ENCODE measurements around the gene ATP8B4. TPM values are rescaled to one million over a fixed set of nuclear protein-coding genes. Genes with fewer than 3 reads are reported as not detected.

The ATP8B4 gene
- total RNA-seq, 1 donor from 2014 or later: 31.5 TPM

GRCh38 chr15:49901321-49901720, 217.7 kb downstream of the ATP8B4 start:
- DNase-seq (ENCODE audit: low spot score): no peak

- DNase-seq (ENCODE audit: low spot score): no peak
Observed at GRCh38 chr15:49900903-49901235, 218.2 kb downstream of the ATP8B4 start.

- DNase-seq (ENCODE audit: low spot score): no peak
Observed at GRCh38 chr15:49900006-49900902, 218.8 kb downstream of the ATP8B4 start.

GRCh38 chr15:49898575-49899283, 220.3 kb downstream of the ATP8B4 start:
- no peak for DNase-seq (ENCODE audit: low spot score)

GRCh38 chr15:49898097-49898496, 220.9 kb downstream of the ATP8B4 start:
- DNase-seq (ENCODE audit: low spot score): no peak

GRCh38 chr15:49895347-49896223, 223.4 kb downstream of the ATP8B4 start:
- no peak for DNase-seq (ENCODE audit: low spot score)

GRCh38 chr15:49890689-49891088, 228.3 kb downstream of the ATP8B4 start:
- no peak for DNase-seq (ENCODE audit: low spot score)

GRCh38 chr15:49889536-49889935, 229.5 kb downstream of the ATP8B4 start:
- no peak for DNase-seq (ENCODE audit: low spot score)

- DNase-seq (ENCODE audit: low spot score): no peak
Observed at GRCh38 chr15:49888734-49889133, 230.3 kb downstream of the ATP8B4 start.

GRCh38 chr15:49888323-49888693, 230.7 kb downstream of the ATP8B4 start:
- DNase-seq (ENCODE audit: low spot score): no peak

- no peak for DNase-seq (ENCODE audit: low spot score)
Observed at GRCh38 chr15:49887659-49888322, 231.2 kb downstream of the ATP8B4 start.

- no peak for DNase-seq (ENCODE audit: low spot score)
Observed at GRCh38 chr15:49883121-49883520, 235.9 kb downstream of the ATP8B4 start.

- DNase-seq (ENCODE audit: low spot score): no peak
Observed at GRCh38 chr15:49881866-49882265, 237.2 kb downstream of the ATP8B4 start.

- no peak for DNase-seq (ENCODE audit: low spot score)
Observed at GRCh38 chr15:49881433-49881832, 237.6 kb downstream of the ATP8B4 start.

GRCh38 chr15:49877873-49878521, 241.0 kb downstream of the ATP8B4 start:
- DNase-seq (ENCODE audit: low spot score): no peak

GRCh38 chr15:49877117-49877872, 241.7 kb downstream of the ATP8B4 start:
- DNase-seq (ENCODE audit: low spot score): no peak

- DNase-seq (ENCODE audit: low spot score): no peak
Observed at GRCh38 chr15:49876401-49877038, 242.5 kb downstream of the ATP8B4 start.

GRCh38 chr15:49875392-49875791, 243.6 kb downstream of the ATP8B4 start:
- DNase-seq (ENCODE audit: low spot score): no peak

- no peak for DNase-seq (ENCODE audit: low spot score)
Observed at GRCh38 chr15:49870472-49870871, 248.6 kb downstream of the ATP8B4 start.
